ENCODE measurements around the gene URM1. TPM values are rescaled to one million over a fixed set of nuclear protein-coding genes. Genes with fewer than 3 reads are reported as not detected.
"Not testable (repeated sequence)": the region's sequence is repeated elsewhere in the genome, so short reads cannot be mapped to it uniquely, and the experiment has no call there.

URM1 gene
- total RNA-seq, 2 experiments from 2014 or later = 87.5 to 93.8 TPM

- ChIA-PET CTCF (no interaction called here), POLR2A (no interaction called here)
These were observed 45.4 kb downstream of the URM1 start for GRCh38 chr9:128416432-128417019.

GRCh38 chr9:128419061-128419925 lies 48.1 kb downstream of the URM1 start:
- CTCF ChIA-PET = interaction anchor here (0.8 to 4.7 kb wide), 7 partner anchors 8 to 86 kb away, joined by 3 to 18 read pairs (median 8); partner anchors contain the start of genes GLE1 and URM1

GRCh38 chr9:128420060-128420650 lies 49.0 kb downstream of the URM1 start:
- POLR2A ChIA-PET = interaction anchor here (0.6 to 1.2 kb wide), 3 partner anchors 49 to 369 kb away, joined by 3 to 8 read pairs (median 3); partner anchors contain the start of gene URM1
- CTCF ChIA-PET = interaction anchor here (0.5 to 4.7 kb wide), 9 partner anchors 9 to 224 kb away, joined by 3 to 18 read pairs (median 5); partner anchors contain the start of genes GLE1 and URM1

More at GRCh38 chr9:128419061-128419925, 48.1 kb downstream of the URM1 start:
- POLR2A ChIA-PET = interaction anchor here (0.6 to 1.2 kb wide), 2 partner anchors 48 to 369 kb away, joined by 3 to 8 read pairs; partner anchors contain the start of gene URM1

GRCh38 chr9:128420651-128421481 lies 49.7 kb downstream of the URM1 start, which contains the start of gene CERCAM:
CERCAM (plus strand) TSS chr9:128420857; CDS start chr9:128420878, 21 bp downstream.
- ChIA-PET POLR2A (interaction anchor here (0.9 to 1.2 kb wide), 2 partner anchors 50 to 80 kb away, joined by 3 to 8 read pairs; partner anchors contain the start of gene URM1), CTCF (interaction anchor here (0.5 to 4.7 kb wide), 6 partner anchors 10 to 225 kb away, joined by 3 to 18 read pairs (median 6); partner anchors contain the start of gene URM1)

- CTCF ChIA-PET = interaction anchor here (0.7 to 4.7 kb wide), 5 partner anchors 10 to 126 kb away, joined by 3 to 18 read pairs (median 5); no protein-coding TSS in a partner anchor
- POLR2A ChIA-PET = no interaction called here
These were observed 50.4 kb downstream of the URM1 start for GRCh38 chr9:128421482-128421996.

- POLR2A ChIA-PET = not testable (repeated sequence)
- CTCF ChIA-PET = interaction anchor here (0.7 to 4.7 kb wide), 3 partner anchors 25 to 127 kb away, joined by 3 to 18 read pairs (median 5); no protein-coding TSS in a partner anchor
These were observed 51.0 kb downstream of the URM1 start for GRCh38 chr9:128422022-128422782.

GRCh38 chr9:128422783-128423150 lies 51.6 kb downstream of the URM1 start:
- ChIA-PET POLR2A (no interaction called here), CTCF (interaction anchor here (0.7 kb wide), 1 partner anchor 631 kb away, joined by 3 read pairs; no protein-coding TSS in a partner anchor)

GRCh38 chr9:128423356-128423755 lies 52.2 kb downstream of the URM1 start:
- ChIA-PET CTCF (interaction anchor here (0.7 kb wide), 2 partner anchors 32 to 630 kb away, joined by 3 read pairs; partner anchors contain the start of gene ODF2), POLR2A (interaction anchor here (0.7 kb wide), 1 partner anchor 260 kb away, joined by 4 read pairs; no protein-coding TSS in a partner anchor)

GRCh38 chr9:128424268-128424780 lies 53.1 kb downstream of the URM1 start:
- ChIA-PET CTCF (interaction anchor here (1.6 kb wide), 1 partner anchor 14 kb away, joined by 4 read pairs; no protein-coding TSS in a partner anchor), POLR2A (no interaction called here)

- POLR2A ChIA-PET = no interaction called here
These were observed 57.7 kb downstream of the URM1 start for GRCh38 chr9:128428644-128429512.

GRCh38 chr9:128429513-128430086 lies 58.4 kb downstream of the URM1 start:
- ChIA-PET CTCF (interaction anchor here (2.0 kb wide), 1 partner anchor 10 kb away, joined by 4 read pairs; no protein-coding TSS in a partner anchor), POLR2A (no interaction called here)

More at GRCh38 chr9:128428644-128429512, 57.7 kb downstream of the URM1 start:
- CTCF ChIA-PET = interaction anchor here (2.0 kb wide), 1 partner anchor 9 kb away, joined by 4 read pairs; no protein-coding TSS in a partner anchor

- CTCF ChIA-PET = no interaction called here
These were observed 60.0 kb downstream of the URM1 start for GRCh38 chr9:128431207-128431606.

GRCh38 chr9:128434340-128434739 lies 63.2 kb downstream of the URM1 start:
- ChIA-PET CTCF (no interaction called here), POLR2A (interaction anchor here (0.6 kb wide), 1 partner anchor 86 kb away, joined by 4 read pairs; no protein-coding TSS in a partner anchor)

More at GRCh38 chr9:128431207-128431606, 60.0 kb downstream of the URM1 start:
- POLR2A ChIA-PET = no interaction called here

- POLR2A ChIA-PET = no interaction called here
- CTCF ChIA-PET = no interaction called here
These were observed 64.4 kb downstream of the URM1 start for GRCh38 chr9:128435611-128436010.

GRCh38 chr9:128438343-128439109 lies 67.4 kb downstream of the URM1 start:
- ChIA-PET POLR2A (no interaction called here), CTCF (interaction anchor here (0.5 to 1.9 kb wide), 22 partner anchors 11 to 420 kb away, joined by 3 to 13 read pairs (median 4); partner anchors contain the start of genes CERCAM, ODF2 and URM1)
